Neuronal stem cell (in vitro differentiated cells): ENCODE measurements around the gene FOXC2.
A peak's percentile ranks its signal among the peaks of the same experiment; 100 is the strongest.

ENCODE experiments used
- DNase-seq: peaks from one replicate; pipeline ENCODE4 v3.0.0-alpha.2; 2013; ENCODE audit warnings: low spot score
- H2AFZ ChIP-seq: one replicate; pipeline ENCODE4 v1.6.1; 2013; ENCODE audit warnings: mild to moderate bottlenecking, low read length, inconsistent platforms
- H2AK5ac ChIP-seq: 2 replicates; pipeline ENCODE4 v1.6.1; 2013; ENCODE audit warnings: low read depth, mild to moderate bottlenecking, inconsistent platforms, low read length, moderate library complexity, mixed read lengths
- H2BK120ac ChIP-seq: 2 replicates; pipeline ENCODE4 v1.6.1; 2013; ENCODE audit warnings: low read depth, mild to moderate bottlenecking, inconsistent platforms, low read length, moderate library complexity, mixed read lengths
- H2BK12ac ChIP-seq: one replicate; pipeline ENCODE4 v1.6.1; 2013; ENCODE audit warnings: low read length, inconsistent platforms
- H2BK15ac ChIP-seq: 2 replicates; pipeline ENCODE4 v1.6.1; 2013; ENCODE audit warnings: mild to moderate bottlenecking, low read length, inconsistent platforms, mixed read lengths
- H2BK5ac ChIP-seq: one replicate; pipeline ENCODE4 v1.6.1; 2013; ENCODE audit warnings: inconsistent platforms, mild to moderate bottlenecking, low read length, moderate library complexity
- H3K14ac ChIP-seq: one replicate; pipeline ENCODE4 v1.6.1; 2013; ENCODE audit warnings: low read length, inconsistent platforms
- H3K18ac ChIP-seq: 2 replicates; pipeline ENCODE4 v1.6.1; 2013; ENCODE audit warnings: low read length, inconsistent platforms
- H3K23ac ChIP-seq: 2 replicates; pipeline ENCODE4 v1.6.1; 2013; ENCODE audit warnings: low read depth, mild to moderate bottlenecking, mixed read lengths, low read length, inconsistent platforms; ENCODE audit not compliant: poor library complexity
- H3K27ac ChIP-seq: replicated peaks from 3 replicates; pipeline ENCODE4 v1.5.1; 2013; ENCODE audit warnings: low read length, inconsistent platforms
- H3K27me3 ChIP-seq, 3 experiments: 2 replicates each; pipeline ENCODE4 v1.6.1; 2013; ENCODE audit warnings: low read length in 3 of 3, mild to moderate bottlenecking in 2 of 3, inconsistent platforms in 1 of 3, low read depth in 1 of 3, mixed read lengths in 1 of 3, moderate library complexity in 1 of 3; ENCODE audit not compliant: control insufficient read depth in 3 of 3, insufficient read depth in 3 of 3
- H3K36me3 ChIP-seq, 2 donors: replicated peaks in 1 of 2; 2 replicates each; pipeline ENCODE4 v1.6.1; 2013; ENCODE audit warnings: low read length in 2 of 2; ENCODE audit not compliant: control insufficient read depth in 2 of 2, insufficient read depth in 2 of 2
- H3K4ac ChIP-seq: 2 replicates; pipeline ENCODE4 v1.6.1; 2013; ENCODE audit warnings: inconsistent platforms, mild to moderate bottlenecking, low read length, moderate library complexity
- H3K4me1 ChIP-seq, 2 donors: 1 replicate in 1 of 2; 2 replicates in 1 of 2; pipeline ENCODE4 v1.6.1; 2013; ENCODE audit warnings: low read length in 2 of 2, low read depth in 1 of 2; ENCODE audit not compliant: control insufficient read depth in 2 of 2, insufficient read depth in 1 of 2
- H3K4me2 ChIP-seq: one replicate; pipeline ENCODE4 v1.6.1; 2013; ENCODE audit warnings: mild to moderate bottlenecking, low read length, inconsistent platforms; ENCODE audit not compliant: insufficient read depth, poor library complexity, severe bottlenecking
- H3K4me3 ChIP-seq, 2 donors: 2 replicates each; pipeline ENCODE4 v1.5.1; 2013; ENCODE audit warnings: low read length in 2 of 2, mild to moderate bottlenecking in 2 of 2, inconsistent platforms in 1 of 2, moderate library complexity in 1 of 2
- H3K79me1 ChIP-seq: one replicate; pipeline ENCODE4 v1.6.1; 2013; ENCODE audit warnings: low read depth, mild to moderate bottlenecking, inconsistent platforms, low read length, moderate library complexity
- H3K9ac ChIP-seq: one replicate; pipeline ENCODE4 v1.6.1; 2013; ENCODE audit warnings: mild to moderate bottlenecking, low read depth, low read length, inconsistent platforms; ENCODE audit not compliant: poor library complexity
- H3K9me3 ChIP-seq, 2 donors: replicated peaks in 1 of 2; 2 replicates each; pipeline versions ENCODE3 to v1.6.1; 2013; ENCODE audit warnings: low read length in 2 of 2, mild to moderate bottlenecking in 2 of 2, inconsistent platforms in 1 of 2, low read depth in 1 of 2, mixed read lengths in 1 of 2, moderate library complexity in 1 of 2; ENCODE audit not compliant: control insufficient read depth in 2 of 2, insufficient read depth in 1 of 2
- H4K8ac ChIP-seq: one replicate; pipeline ENCODE4 v1.6.1; 2013; ENCODE audit warnings: low read depth, mild to moderate bottlenecking, inconsistent platforms, low read length, moderate library complexity
- H4K91ac ChIP-seq: one replicate; pipeline ENCODE4 v1.6.1; 2013; ENCODE audit warnings: low read length, low read depth, mild to moderate bottlenecking, inconsistent platforms; ENCODE audit not compliant: poor library complexity
- WGBS, 2 donors: extraction: QIAGEN DNeasy Blood & Tissue Kit; methylation state at CpG; one replicate each; pipeline ENCODE4 v1.1.7; 2013; ENCODE audit warnings: missing lambda C conversion rate in 2 of 2, mixed read lengths in 1 of 2; ENCODE audit not compliant: insufficient read length in 2 of 2, insufficient replicate concordance in 1 of 2; ENCODE audit errors: extremely low coverage in 2 of 2; 5-methylcytosine and 5-hydroxymethylcytosine counted together

The FOXC2 gene

GRCh38 chr16:86538196-86538780, 28.3 kb upstream of the FOXC2 start:
- no peaks in the 10 kb centered on the region for H3K27me3 ChIP-seq
- no peak overlapping the region for H2BK12ac ChIP-seq
- H2BK5ac ChIP-seq = no peak overlapping the region
- H3K23ac ChIP-seq = peak overlapping the region; percentile 13
- H4K8ac ChIP-seq = no peak overlapping the region
- H3K27ac ChIP-seq = no peak overlapping the region
- H3K36me3 ChIP-seq = peaks cover 31 to 83% of the 10 kb centered on the region in 2 donors
- DNase-seq = no peak
- H3K4me1 ChIP-seq = no peaks in the 10 kb centered on the region
- no peak overlapping the region for H3K4me3 ChIP-seq
- H3K79me1 ChIP-seq = no peaks in the 10 kb centered on the region
- H3K9me3 ChIP-seq = peaks cover 0 to 3% of the 10 kb centered on the region in 2 donors
- no peak overlapping the region for H2BK120ac ChIP-seq
- no peak overlapping the region for H4K91ac ChIP-seq
- no peak overlapping the region for H3K9ac ChIP-seq
- no peak overlapping the region for H3K14ac ChIP-seq
- no peak overlapping the region for H3K18ac ChIP-seq
- H3K4me2 ChIP-seq = no peak overlapping the region
- no peak overlapping the region for H2BK15ac ChIP-seq
- no CpG with 5 or more reads among the region's 17 CpGs for WGBS, 2 donors
- H2AK5ac ChIP-seq = no peak overlapping the region
- no peak overlapping the region for H3K4ac ChIP-seq
- H2AFZ ChIP-seq = no peak overlapping the region

DNA sequence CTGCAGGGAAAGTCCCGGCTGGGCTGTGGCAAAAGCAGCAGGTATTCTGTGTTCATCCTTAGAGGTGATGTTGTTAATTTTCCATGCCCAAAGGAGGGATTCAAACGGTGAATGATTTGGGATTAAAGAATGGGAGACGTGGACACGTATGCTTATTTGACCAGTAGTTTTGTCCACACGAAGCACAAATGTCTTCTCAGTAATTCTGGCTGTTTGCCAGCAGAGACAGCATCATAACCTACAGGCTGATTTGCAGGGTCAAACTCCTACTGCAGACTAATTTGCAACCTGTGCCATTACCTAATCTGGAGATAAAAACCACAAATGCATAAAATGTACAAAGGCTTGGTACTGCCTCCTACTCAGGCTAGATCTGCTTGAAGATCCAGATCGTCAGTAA, 25.7 kb upstream of the FOXC2 start:
- WGBS, 2 donors = no CpG with 5 or more reads among the region's 6 CpGs
- no peak overlapping the region for H2BK15ac ChIP-seq
- no peak overlapping the region for H4K8ac ChIP-seq
- H3K9ac ChIP-seq = no peak overlapping the region
- no peak overlapping the region for H2AK5ac ChIP-seq
- H2BK120ac ChIP-seq = no peak overlapping the region
- H3K9me3 ChIP-seq = peaks cover 0 to 3% of the 10 kb centered on the region in 2 donors
- no peaks in the 10 kb centered on the region for H3K27me3 ChIP-seq
- H3K14ac ChIP-seq = no peak overlapping the region
- no peak for DNase-seq
- H2AFZ ChIP-seq = no peak overlapping the region
- no peak overlapping the region for H2BK12ac ChIP-seq
- H3K36me3 ChIP-seq = peaks cover 35 to 94% of the 10 kb centered on the region in 2 donors
- H3K4ac ChIP-seq = no peak overlapping the region
- H3K27ac ChIP-seq = no peak overlapping the region
- no peak overlapping the region for H3K23ac ChIP-seq
- H4K91ac ChIP-seq = no peak overlapping the region
- H3K4me1 ChIP-seq = no peaks in the 10 kb centered on the region
- H3K18ac ChIP-seq = no peak overlapping the region
- no peak overlapping the region for H3K4me2 ChIP-seq
- no peaks in the 10 kb centered on the region for H3K79me1 ChIP-seq
- no peak overlapping the region for H3K4me3 ChIP-seq
- H2BK5ac ChIP-seq = no peak overlapping the region

GRCh38 chr16:86541560-86541959, 25.1 kb upstream of the FOXC2 start:
- Histone ChIP-seq H3K36me3 (peaks cover 35 to 95% of the 10 kb centered on the region in 2 donors), H2AK5ac (no peak overlapping the region), H3K27me3 (no peaks in the 10 kb centered on the region), H3K27ac (no peak overlapping the region), H3K4me3 (peak overlapping the region in 1 of 2 donors; percentile 29), H3K9ac (no peak overlapping the region), H3K4me2 (no peak overlapping the region), H3K18ac (no peak overlapping the region), H4K8ac (no peak overlapping the region), H2BK12ac (no peak overlapping the region), H2BK120ac (no peak overlapping the region), H2AFZ (no peak overlapping the region), H3K23ac (no peak overlapping the region), H4K91ac (no peak overlapping the region), H3K4me1 (no peaks in the 10 kb centered on the region), H3K14ac (no peak overlapping the region), H3K9me3 (peaks cover 0 to 3% of the 10 kb centered on the region in 2 donors), H2BK5ac (no peak overlapping the region), H3K79me1 (no peaks in the 10 kb centered on the region), H3K4ac (no peak overlapping the region), H2BK15ac (no peak overlapping the region)
- WGBS, 2 donors = no CpG with 5 or more reads among the region's 11 CpGs
- no peak for DNase-seq

DNA sequence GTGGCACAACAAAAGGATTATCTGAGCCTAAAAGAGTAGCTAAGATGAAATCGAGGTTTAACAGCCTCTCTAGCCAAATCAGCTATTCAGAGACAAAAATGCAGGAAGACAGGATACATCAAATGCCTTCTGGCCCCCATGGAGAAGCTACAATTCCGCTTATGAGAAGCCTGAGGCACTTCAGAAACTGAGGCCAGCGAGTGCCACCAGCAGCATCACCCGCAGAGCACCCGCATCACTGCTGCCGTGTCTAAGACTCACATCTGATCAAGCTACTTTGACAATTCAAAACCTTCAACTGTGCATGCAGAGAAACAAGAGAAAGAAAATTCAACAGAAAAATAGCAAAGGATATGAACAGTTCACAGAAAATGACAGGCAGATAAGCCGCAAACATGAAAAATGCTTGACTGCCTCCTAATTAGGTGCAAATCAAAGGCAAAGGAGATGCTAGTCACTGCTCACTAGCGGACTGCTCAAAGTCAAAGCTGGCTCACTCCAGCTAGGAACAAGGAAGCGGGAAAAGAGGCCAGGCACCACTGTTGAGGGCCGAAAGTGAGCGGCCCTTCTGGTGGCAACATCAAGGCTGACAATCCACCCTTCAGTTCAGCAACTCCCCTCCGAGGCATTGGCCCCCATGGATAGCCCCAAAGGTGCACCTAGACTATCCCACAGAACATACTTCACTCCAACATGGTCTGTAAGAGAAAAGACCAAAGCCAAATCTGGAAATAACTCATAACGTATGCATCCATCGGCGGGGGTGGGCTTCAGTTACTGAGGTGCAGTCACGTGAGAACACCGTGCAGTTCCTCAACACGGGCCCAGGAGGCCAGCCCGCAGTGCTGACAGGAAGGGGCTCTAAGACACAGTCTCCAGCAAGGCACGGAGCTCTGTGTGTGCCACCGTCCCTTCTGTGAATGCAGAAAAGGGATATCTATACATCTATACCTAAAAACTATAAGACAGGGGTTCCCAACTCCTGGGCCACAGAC, 23.6 kb upstream of the FOXC2 start:
- Histone ChIP-seq H2BK5ac (no peak overlapping the region), H2AFZ (no peak overlapping the region), H3K27ac (no peak overlapping the region), H2BK15ac (no peak overlapping the region), H3K4me3 (no peak overlapping the region), H3K36me3 (peaks cover 33 to 95% of the 10 kb centered on the region in 2 donors), H3K4me2 (no peak overlapping the region), H3K9ac (no peak overlapping the region), H3K4ac (no peak overlapping the region), H3K23ac (peak overlapping the region; percentile 17), H4K8ac (no peak overlapping the region), H2AK5ac (no peak overlapping the region), H2BK120ac (no peak overlapping the region), H3K27me3 (no peaks in the 10 kb centered on the region), H3K14ac (no peak overlapping the region), H4K91ac (no peak overlapping the region), H3K9me3 (no peaks in the 10 kb centered on the region), H2BK12ac (no peak overlapping the region), H3K18ac (no peak overlapping the region), H3K4me1 (no peaks in the 10 kb centered on the region), H3K79me1 (no peaks in the 10 kb centered on the region)
- no CpG with 5 or more reads among the region's 21 CpGs for WGBS, 2 donors
- no peak for DNase-seq
